Right kidney (tissue), 1 donor: Measurements from ENCODE around the gene RBM33.

Experiments used
- DNase-seq: peaks from one replicate; pipeline ENCODE4 v3.0.0-alpha.2; 2016

RBM33 gene

DNA sequence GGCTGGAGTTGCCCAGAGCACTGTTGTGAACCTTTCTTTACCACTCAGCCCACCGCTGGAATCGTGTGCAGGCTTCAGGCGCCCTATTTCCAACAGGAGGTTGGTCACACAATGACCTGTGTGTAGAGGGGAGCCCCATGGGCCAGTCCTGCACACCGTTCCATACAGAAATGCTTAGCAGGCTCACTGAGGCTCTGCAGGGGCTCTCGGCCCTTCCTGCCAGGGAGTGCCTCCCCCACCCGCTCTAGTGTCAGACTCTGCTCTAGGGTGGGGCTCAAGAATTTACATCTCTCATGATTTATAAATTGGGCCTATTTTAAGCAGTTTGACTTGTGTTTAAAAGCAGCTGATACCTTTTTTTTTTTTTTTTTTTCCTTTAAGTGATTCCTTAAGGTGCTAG, 125.8 kb downstream of the RBM33 start:
- no peak for DNase-seq

DNA sequence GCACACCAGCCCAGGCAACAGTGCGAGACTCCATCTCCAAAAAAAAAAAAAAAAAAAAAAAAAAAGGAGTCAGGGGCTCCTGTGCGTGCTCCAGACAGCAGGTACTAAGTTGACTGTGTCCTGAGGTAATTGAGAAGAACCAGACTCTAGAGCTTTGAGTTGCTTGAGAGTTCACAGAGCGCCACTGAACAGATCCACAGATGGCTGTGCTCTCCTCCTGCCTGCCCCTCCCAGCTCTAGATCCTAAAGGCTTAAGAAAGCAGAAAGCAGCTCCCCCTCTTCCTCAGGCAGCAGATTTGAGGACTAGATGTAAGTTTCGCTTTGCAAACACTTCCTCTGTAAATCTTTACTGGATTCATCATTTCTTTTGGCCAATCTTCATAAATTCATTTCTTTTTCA, 129.1 kb downstream of the RBM33 start:
- DNase-seq: no peak

DNA sequence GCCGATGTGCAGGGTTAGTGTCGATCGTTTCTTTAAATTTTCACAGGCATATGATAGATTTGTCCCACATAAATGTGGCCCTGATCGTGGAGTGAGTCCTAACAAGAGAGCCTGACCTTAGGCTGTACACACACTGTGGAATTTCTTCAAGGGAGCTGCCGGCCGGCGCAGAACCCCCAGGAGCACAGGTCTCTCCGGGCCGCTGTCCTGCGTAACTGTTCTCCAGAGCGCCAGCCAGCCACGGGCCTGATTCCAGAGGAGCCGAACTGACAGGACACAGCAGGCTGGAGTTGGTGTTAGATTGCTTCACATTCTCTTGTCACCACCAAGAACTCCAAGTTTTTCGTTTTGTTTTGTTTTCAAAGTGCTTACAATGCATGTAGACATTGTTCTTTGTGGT, 130.5 kb downstream of the RBM33 start:
- no peak for DNase-seq

DNA sequence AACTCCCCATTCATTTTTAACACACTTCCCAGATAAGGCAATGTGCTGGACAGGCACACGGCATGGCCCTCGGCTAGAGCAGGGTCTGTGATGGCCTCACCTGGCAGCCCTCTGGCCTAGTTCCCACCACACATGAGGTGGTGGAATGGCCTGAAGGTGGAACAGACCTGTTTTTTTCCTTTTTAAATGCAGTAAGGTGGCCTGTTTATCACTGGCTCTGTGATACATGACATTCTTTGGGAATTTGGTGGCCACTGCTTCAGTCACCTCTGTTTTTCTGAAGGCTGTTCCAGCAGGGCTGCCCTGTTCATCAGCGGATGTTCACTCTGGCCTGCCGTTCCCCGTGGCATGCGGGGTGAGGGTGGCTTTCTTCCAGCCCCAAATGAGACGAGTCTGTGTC, 131.2 kb downstream of the RBM33 start:
- no peak for DNase-seq

DNA sequence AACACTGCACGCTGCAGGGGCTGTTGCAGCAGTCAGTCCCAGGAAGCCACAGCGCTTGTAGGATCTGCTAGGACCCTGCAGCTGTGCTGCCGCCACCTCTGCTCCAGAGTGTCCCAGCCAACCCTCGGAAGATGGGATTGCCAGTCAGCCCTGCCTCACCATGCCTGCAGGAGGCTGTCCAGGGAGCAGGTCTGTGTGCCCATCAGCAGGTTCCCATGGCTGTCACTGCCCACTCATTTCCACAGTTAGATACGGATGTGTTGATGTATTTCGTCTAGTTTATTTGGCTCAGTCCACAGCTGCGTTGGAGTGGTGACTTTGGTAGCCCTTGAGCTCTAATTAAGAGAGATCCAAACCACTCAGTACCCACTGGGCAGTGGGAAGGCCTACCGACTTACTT, 132.1 kb downstream of the RBM33 start:
- DNase-seq: no peak

DNA sequence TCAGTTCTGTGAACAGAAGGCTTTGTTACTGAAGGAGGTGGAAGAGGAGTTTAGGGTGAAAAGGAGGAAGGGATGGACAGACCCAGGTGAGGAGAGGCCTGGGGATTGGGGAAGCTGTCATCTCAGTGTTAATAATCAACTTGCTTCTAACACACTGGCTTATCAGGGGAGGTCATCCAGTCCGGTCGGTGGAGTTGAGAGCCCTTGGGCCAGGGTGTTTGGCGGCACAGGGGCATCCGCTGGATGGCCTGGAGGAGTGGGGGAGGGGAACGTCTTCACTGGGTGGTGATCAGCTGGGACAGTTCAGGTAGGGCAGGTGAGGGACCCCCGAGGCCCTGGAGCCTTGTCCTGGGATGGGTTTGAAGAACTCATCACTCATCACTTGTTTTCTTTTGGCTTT, 133.9 kb downstream of the RBM33 start:
- DNase-seq: no peak

DNA sequence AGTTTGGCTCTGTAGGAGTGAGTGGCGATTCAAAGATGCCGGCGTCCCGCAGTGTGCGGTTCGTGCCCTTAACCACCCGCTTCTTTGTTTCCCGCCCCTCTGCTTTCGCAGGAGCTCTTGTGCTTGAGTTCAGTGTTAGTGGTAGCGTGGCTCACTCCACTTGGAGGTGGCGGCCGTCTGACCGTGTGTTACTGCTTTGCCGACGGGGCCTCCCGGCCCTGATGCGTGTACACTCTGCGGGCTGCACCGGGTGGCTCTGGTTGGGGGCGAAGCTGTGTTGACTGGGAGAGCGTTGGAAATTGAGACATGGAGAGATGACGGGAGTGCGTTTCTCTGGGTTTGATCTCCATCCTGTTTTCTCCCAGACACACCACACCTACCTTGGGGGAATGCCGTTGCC, 136.4 kb downstream of the RBM33 start:
- DNase-seq: no peak

DNA sequence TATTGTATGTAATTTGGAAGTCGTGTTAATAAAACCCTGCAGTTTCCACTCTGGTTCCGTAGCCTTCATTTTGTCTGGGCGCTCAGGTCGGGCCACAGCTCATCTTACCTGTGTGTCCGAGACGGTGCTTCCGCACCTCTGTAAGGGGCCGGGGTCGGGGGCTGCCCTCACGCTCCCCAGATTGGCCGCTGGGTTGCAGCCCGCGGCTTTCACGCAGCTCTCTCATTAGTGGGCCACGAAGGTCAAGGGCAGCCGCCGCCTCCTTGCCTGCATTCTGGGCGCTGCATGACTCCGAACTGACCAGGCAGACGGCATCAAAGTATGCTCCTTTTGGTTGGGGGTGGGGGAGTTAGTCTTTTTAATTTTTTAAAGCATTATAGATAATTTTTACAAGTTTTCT, 137.0 kb downstream of the RBM33 start:
- DNase-seq: no peak

DNA sequence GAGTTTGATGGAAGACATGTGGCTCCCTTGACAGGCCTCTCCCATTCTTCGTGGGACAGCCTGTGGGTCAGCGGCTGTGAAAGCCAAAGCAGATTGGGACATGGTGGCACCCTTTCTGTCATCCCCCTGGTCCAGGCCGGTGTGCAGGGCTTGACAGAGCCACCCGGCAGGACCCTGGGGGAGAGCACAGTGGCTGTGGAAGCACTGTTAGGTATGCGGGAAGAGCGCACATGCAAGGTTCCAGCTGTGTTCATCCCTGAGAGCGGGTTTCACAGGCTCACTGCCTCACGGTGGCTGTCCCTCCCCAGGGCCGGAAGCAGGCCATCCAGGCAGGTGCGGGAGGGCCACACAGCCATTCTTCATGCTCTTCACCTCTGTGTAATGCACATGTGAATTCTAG, 138.0 kb downstream of the RBM33 start:
- DNase-seq: no peak

DNA sequence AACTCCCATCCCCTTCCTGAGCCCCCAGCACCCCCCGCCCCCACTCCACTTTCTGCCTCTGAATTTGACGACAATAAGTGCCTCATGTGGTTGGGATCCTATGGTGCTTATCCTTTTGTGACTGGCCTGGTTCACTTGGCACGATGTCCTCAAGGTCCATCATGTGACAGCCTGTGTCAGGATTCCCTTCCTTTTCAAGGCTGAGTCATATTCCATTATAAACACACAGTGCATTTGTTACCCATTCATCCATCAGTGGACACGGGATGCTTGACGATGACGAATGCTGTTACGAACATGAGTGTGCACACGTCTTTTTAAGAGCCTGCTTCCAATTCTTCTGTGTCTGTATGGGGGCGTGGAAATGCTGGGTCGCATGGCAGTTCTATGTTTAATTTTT, 141.1 kb downstream of the RBM33 start:
- DNase-seq: no peak

DNA sequence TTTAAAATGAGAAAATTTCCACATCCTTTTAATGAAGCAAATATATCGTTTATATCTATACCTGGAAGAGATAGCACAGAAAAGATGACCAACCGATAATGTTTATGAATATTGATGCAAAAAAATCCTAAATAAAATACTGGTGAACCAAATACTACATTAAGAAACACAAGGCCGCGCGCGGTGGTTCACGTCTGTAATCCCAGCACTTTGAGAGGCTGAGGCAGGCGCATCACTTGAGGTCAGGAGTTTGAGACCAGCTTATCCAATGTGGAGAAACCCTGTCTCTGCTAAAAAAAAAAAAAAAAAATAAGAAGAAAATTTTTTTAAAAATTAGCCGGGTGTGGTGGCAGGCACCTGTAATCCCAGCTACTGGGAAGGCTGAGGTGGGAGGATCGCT, 142.0 kb downstream of the RBM33 start:
- DNase-seq: no peak

DNA sequence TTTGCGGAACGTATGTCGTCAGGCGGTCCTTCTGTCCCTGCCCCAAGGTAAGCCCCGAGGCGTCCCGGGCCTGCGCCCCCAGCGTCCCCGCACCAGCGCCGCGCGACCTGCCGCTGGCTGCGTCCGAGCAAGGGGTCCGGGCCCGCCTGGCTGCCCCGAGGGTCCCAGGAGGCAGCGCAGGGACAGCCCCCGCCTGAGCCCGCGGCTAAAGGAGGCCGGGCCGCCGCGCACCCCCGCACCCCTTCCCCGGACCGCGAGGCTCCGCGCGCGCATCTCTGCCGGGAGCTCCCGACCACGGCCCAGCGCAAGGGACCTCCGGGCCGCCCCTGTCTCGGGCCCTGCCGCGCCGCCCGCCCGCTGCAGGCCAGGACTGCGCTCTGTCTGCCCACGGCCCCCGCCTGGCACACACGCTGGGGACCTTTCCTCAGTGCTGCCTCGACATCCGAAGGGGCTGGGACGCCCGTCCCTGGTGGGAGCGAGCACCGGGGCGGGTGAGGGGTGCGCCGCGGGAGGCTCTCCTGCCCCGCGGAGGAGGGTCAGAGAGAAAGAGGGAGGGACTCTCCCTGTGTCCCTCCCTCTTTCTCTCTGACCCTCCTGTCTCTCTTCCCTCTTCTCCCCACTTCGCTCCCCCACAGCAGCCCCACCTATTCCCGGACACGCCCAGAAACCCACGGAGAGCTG, 142.8 kb downstream of the RBM33 start:
- DNase-seq: peak; percentile 70

DNA sequence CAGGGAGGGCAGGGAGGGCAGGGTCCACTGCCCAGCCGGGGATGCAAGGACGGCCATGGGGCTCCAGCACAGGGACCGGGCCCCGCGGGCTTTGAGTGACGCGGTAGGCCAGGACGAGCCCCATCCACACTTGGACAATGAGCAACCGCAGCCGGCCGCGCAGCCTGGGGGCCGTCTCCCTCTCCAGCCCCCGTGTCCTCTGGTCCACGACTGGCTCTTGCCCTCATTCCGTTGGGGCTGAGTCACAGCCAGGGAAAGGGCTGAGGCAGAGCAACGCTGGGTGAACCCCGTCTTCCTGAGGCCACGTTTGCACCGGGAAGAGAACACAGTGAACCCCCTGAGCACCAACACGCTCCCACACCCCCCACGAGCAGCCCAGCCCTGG, 144.1 kb downstream of the RBM33 start:
- no peak for DNase-seq

DNA sequence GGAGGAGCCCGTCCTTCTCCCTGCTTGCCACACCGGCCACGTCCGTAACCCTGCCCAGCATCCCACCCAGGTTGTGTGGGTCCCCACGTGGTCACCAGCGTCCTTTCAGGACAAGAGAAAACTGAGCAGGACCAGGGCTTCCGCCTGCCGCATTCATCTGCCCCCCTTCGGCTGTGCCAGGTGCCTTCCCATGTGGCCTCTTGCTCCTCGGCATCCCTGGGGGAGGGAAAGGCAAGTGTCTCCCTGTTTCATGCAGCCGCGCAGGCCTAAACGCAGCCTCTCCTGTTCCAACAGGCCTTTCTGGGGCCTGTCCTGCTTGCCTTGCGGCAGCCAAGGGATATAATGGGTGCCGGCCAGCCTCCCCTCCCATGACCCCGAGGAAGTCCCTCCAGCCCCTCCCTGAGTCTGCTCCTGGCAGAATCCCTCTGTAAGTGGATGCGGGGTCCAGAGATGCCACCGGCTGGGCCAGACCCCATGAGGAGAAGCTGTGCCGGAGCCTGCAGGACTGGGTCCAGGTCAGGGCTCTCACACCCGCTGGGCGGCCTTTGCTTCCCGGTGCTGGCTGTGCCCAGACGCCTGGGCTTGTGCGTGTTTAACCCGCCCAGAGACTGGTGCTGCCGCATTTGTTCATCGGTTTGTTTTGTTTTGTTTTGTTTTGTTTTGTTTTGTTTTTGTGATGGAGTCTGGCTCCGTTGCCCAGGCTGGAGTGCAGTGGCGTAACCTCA, 144.7 kb downstream of the RBM33 start:
- no peak for DNase-seq

DNA sequence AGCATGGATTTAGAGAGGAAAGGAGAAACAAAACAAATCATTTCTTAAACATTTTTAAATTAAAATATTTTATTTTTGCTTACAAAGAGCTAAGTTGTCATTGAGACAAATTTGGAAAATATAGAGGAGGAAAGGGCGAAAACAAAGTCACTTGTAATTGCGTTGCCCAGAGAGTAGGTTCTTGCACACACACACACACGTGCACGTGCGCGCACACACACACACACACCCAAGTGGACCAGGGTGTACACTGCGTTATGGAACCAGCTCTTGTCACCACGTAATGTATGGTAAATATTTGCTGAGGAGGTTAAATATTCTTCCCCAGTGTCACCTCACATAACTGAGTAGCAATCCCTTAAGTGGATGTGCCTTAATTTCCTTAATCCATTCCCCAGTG, 146.2 kb downstream of the RBM33 start:
- DNase-seq: no peak

DNA sequence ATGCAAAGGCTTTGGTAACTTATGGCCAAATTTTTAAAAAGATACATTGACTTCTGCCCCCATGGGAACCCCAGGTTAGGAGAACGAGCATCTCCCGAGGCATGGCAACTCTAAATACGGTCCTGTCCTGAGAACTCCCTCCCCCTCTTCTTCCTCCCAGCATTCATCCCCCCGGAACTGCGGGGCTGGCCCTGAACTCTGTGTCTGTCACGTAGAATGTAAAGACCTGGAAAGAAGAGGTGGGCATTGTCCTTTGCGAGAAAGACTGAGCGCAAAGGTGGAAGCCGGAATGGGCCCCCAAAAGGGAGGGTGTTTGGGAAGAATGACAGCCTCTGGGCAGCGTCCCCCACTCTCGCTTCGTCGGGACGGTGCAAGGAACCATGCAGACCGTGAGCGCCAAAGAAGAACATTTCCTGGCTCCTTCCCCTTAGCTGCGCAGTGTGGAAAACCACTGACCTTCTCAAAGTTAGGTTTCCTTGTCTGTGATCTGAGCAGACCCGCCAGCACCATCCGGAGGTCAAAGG, 146.8 kb downstream of the RBM33 start:
- no peak for DNase-seq

DNA sequence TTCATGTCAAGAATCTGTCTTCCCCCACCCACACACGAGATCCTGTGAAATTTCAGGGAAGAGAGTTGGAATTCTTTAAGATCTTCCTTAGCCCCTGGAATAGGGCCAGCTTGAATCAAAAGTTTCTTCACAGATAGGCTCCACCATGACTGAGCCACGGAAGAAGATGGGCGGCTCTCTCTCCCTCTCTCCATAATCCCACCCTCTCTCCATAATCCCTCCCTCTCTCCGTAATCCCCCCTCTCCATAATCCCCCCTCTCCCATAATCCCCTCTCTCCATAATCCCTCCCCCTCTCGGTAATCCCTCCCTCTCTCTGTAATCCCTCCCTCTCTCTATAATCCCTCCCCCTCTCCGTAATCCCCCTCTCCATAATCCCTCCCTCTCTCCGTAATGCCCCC, 147.4 kb downstream of the RBM33 start:
- no peak for DNase-seq

DNA sequence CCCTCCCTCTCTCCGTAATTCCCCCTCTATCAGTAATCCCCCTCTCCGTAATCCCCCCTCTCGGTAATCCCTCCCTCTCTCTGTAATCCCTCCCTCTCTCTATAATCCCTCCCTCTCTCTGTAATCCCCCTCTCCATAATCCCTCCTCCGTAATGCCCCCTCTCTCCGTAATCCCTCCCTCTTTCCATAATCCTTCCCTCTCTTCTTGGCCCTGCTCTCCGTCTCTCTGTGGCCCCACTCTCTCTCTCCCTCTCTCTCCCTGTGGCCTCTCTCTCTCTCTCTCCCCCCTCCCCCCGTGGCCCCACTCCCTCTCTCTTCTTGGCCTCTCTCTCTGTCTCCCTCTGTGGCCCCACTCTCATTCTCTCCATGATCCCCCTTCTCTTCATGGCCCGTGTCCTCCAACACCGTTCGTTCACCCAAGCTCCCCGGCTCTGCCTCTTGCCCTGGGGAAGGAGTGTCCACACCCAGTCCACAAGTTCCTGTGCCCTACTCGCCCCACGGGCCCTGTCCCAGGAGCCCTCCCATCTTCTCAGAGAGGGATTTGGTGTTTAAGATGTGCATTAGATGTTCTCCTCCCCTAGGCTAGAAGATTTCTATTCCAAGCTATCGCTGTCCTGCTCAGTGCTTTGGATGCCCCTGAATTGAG, 148.0 kb downstream of the RBM33 start:
- no peak for DNase-seq

DNA sequence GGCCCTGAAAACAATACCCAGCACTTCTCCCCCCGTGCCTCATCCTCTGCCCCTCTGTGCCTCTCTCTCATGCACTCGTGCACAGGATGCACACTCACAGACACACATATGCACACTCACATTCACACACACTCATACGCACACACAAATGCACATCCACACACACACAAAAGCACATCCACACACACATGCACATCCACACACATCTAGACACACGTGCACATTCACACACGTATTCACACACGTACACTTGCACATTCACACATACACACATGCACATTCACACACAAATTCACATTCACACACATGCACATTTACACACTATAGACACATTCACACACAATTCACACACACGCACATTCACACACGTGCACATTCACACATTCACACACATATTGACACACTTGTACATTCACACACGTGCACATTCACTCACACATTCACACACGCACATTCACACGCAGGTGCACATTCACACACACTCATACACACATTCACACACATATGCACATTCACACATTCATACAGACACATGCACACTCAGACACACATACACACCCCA, 148.6 kb downstream of the RBM33 start:
- no peak for DNase-seq

DNA sequence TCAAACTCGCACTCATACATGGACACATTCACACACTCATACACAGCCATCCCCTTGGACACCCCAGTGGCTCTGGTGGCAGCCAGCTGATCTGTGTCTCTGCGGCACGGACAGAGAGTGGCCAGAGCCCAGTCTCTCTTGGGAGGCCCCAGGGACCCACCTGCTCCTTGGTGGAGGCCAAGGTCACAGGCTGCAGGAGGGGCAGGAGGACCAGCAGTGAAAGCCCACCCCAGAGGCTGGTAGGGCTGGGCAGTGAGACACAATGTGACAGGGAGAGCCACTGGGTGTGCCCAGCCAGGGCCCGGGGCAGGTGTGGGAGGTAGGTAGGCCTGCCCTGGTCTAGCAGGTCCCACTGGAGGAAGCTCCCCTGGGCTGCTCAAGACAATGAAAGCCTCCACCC, 149.3 kb downstream of the RBM33 start:
- no peak for DNase-seq

DNA sequence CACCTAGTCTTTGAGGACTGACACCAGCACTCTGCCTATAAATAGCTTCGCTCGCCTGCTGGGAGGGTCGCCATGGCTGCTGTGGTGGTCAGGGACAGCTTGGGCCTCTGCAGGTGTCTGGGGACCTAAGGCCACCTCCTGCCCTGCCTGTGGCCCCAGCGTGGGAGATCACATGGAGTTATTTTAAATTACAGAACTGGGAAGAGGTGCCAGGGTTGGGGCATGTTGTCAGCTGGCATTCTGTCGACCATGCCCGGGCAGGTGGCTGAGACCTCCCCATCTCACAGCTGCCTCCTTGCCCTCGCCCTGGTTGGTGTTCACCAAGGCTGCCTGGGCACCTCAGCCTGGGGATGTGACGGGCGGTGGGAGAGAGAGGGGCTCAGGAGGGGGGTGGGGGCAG, 149.7 kb downstream of the RBM33 start:
- no peak for DNase-seq

DNA sequence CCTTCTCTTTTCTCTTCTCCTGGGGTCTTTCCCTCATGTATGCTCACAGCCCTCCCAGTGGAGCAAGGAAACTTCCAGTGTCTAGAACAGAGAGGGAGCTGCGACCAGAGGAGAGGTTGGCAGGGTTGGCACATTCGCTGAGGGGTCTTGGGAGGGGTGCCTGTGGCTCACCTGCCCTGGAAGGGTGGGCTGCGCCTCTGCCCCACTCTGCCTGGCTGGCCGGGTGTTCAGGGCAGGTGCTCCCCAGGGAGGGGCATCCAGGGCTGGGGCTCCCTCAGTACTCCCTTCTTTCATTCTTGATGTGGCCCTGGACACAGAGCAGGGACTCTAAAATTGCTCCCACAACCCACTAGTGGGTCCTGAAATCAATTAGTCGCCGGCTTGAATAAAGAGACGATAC, 150.9 kb downstream of the RBM33 start:
- DNase-seq: no peak

DNA sequence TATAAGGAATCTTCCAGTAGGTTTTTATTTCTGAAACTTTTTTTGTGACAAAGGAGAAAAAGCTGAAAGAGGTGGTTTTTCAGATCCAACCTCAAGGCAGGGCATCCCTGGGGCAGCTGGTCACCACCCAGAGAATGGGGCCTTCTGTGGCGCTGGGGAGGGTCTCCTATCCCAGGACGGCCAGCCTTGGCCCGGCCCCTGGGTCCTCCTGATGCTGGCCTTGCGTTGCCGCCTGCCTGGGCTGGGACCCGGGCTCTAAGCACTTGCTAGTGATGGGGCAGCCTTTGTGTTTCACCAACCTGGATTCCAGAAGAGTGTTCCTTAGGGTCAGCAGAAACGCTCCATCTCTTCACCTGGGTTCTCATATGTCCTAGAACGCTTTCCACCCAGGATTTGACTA, 151.5 kb downstream of the RBM33 start:
- no peak for DNase-seq
